Tongue (tissue), 2 donors: ENCODE data around the gene PREP. TPM values are rescaled to one million over a fixed set of nuclear protein-coding genes. Genes with fewer than 3 reads are reported as not detected.
"Not testable (repeated sequence)": the region's sequence is repeated elsewhere in the genome, so short reads cannot be mapped to it uniquely, and the experiment has no call there.

ENCODE experiments used
- DNase-seq: peaks from one replicate; pipeline ENCODE4 v3.0.0-alpha.2; 2015
- total RNA-seq: library from RNA; depleted of rRNA; stranded (reverse); fragments of >200 nt; gene quantifications from one replicate; pipeline ENCODE4 v1.2.3, GENCODE V29; 2014

Gene PREP
- total RNA-seq, 1 donor from 2014 or later: 49.4 TPM

DNA sequence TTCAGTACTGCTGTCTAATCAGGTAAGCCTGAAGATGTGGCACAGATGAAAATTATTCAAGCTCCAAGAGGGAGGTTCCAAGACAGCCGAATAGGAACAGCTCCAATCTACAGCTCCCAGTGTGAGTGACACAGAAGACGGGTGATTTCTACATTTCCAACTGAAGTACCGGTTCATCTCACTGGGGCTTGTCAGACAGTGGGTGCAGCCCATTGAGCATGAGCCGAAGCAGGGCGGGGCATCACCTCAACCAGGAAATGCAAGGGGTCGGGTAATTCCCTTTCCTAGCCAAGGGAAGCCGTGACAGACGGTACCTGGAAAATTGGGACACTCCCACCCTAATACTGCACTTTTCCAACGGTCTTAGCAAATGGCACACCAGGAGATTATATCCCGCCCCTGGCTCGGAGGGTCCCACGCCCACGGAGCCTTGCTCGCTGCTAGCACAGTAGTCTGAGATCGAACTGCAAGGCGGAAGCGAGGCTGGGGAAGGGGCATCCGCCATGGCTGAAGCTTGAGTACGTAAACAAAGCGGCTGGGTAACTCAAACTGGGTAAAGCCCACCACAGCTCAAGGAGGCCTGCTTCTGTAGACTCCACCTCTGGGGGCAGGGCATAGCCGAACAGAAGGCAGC is 64.4 kb downstream of the PREP start:
- not testable (repeated sequence) for DNase-seq

DNA sequence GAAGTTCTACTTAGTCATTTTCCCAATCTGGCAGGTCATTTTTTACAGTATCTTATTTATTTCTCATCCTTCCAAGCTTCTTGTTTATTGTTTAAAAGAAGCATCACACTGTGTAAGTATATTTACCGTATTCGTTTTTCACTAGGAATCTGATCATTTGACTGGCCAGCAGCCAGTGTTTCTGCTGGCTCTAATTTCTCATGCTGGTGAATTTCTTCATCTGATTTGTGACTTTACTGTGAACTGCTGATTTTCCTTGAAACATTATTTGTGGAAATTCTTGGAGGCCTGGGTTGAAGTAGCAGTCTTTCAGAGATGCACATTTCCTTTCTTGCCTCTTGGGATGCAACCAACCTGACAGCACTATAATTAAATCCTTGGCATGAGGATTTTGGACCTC is 65.9 kb downstream of the PREP start:
- no peak for DNase-seq

DNA sequence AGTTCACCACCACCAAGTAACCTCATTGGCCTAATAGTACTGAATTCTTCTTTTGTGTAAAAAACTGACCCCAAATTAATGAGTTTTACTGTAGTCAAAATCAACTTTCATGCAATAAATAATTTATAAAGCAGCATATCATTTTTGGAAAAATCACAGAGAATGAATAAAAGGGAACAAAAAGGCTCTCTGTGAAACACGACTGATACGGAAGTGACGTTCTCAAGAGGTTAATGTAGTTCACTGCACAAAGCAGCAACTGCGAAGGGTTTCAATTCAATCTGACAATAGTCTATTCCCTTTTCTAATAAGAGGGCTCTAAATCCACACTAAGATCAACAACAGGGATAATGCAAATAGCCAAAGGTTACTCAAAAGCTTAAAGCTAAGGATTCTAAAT is 70.3 kb downstream of the PREP start:
- DNase-seq: no peak

GRCh38 chr6:105331927-105332326 is 71.0 kb downstream of the PREP start:
- DNase-seq: no peak

- DNase-seq: no peak
These were observed 72.0 kb downstream of the PREP start for GRCh38 chr6:105330913-105331312.

- DNase-seq: no peak
These were observed 72.5 kb downstream of the PREP start for GRCh38 chr6:105330364-105330763.

GRCh38 chr6:105326833-105327770 is 75.8 kb downstream of the PREP start:
- peak; percentile 84 for DNase-seq

DNA sequence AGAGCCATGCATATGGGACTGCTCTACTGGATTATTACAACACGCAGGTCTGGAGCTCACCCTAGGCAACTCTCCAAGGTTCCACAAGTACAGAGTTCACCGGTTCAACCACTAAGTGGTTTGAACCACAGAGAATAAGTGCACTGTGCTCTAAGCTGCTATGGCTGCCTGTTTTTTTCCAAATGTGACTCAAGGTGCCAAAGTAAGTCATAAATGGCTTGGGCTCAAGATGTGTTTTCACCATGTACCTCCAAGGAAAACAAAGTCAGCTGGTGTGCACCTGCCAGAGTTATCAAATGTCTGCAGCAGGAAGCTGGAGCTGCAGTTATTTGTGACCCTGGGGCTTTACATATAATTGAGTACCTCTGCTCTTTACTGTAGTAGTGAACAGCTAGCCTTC is 76.7 kb downstream of the PREP start:
- DNase-seq: peak; percentile 78

DNA sequence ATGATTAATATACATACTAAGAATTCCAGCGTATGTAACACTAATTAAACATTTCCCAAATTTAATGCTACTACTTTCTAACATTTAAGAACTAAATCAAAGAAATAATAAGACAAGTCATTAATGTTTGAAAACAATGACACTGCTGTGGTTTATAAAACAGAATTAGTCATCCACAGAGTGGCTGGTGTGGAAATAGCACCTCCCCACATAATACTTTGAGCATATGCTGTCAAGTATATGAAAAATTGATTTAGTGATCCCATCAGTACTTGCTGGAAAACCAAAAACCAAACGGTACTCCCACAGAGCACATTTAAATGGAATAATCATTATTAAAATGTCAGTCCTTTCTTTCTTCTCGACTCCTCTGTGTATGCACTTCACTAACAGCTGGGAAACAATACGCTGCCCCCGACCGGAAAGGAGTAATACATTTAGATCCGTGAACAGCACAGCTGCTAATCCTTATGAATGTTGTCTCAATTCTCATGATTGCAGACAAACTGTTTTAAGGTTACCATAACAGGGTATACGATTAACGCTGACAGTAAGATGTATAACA is 78.4 kb downstream of the PREP start:
- peak; percentile 82 for DNase-seq

GRCh38 chr6:105322499-105323225 is 80.2 kb downstream of the PREP start:
- DNase-seq: peak; percentile 48

GRCh38 chr6:105321728-105322127 is 81.2 kb downstream of the PREP start:
- DNase-seq: no peak

DNA sequence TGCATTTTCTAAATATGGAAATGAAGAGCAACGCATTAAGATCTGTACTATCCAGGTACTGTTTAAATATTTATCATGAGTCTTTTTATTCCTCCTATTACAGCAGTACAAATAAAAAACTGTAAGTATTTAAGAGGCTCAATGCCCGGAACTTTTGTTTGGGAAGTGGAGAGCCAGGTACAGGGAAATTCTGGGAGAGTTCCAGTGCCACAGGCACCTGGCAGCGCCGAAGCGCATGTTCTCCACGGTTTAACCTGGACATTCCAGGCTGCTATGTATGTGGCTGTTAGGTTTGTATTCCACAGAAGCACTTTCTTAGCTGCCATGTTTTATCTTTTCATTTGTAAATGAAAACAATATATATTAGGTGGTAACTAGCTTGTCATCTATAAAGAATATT is 81.7 kb downstream of the PREP start:
- no peak for DNase-seq

GRCh38 chr6:105320765-105321164 is 82.1 kb downstream of the PREP start:
- DNase-seq: peak; percentile 29

- no peak for DNase-seq
These were observed 82.6 kb downstream of the PREP start for GRCh38 chr6:105320271-105320670.

DNA sequence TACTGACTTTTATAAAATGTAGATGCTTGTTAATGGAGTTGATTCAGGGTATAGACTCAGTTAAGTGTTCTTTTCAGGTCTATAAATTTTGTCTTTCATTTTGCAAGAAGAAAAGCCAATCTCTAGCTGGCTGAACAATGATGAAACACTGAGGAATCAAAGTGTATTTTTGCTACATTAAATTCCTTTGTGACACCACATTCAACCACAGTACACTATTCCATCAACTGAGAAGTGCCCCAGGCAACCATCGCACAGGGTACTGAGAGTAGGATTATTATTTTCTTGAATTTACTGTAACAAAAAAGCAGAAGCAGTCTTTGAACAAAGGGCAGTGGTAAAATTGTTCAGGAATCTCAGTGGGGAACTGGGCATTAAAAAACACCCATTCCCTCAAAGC is 83.6 kb downstream of the PREP start:
- DNase-seq: no peak

GRCh38 chr6:105318660-105319059 is 84.2 kb downstream of the PREP start:
- DNase-seq: no peak

- no peak for DNase-seq
These were observed 85.0 kb downstream of the PREP start for GRCh38 chr6:105317607-105318533.

- no peak for DNase-seq
These were observed 89.7 kb downstream of the PREP start for GRCh38 chr6:105313211-105313610.

GRCh38 chr6:105310947-105311346 is 91.9 kb downstream of the PREP start:
- DNase-seq: no peak

GRCh38 chr6:105310371-105310770 is 92.5 kb downstream of the PREP start:
- no peak for DNase-seq

- no peak for DNase-seq
These were observed 94.0 kb downstream of the PREP start for GRCh38 chr6:105308840-105309239.

GRCh38 chr6:105305521-105305920 is 97.4 kb downstream of the PREP start:
- DNase-seq: no peak
